Measurements from ENCODE around the gene PTPRD. TPM values are rescaled to one million over a fixed set of nuclear protein-coding genes. Genes with fewer than 3 reads are reported as not detected.

The PTPRD gene
- total RNA-seq, 2 donors from 2014 or later, result 97.4 to 101 TPM

DNA sequence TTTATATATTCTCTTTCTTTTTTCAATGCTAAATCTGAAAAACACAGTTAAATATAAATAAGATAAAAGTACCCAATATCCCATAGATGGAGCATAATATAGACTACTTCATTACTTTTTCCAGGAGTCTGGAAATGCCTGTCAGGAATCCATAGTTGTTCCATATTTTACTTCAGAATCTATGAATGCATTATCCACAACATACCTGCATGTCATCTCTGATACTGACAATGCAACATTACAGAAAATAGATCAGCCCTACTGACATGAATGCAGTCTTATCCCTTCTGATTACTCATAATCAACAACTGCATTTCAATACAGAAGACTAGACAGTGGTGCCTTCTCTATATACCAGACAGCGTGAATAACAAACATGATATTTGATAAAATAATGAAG is 517.6 kb downstream of the PTPRD start:
- no peaks in the 10 kb centered on the region for H3K27me3 ChIP-seq (ENCODE audit: control insufficient read depth, insufficient read depth, low read length, poor library complexity, severe bottlenecking)
- H3K27ac ChIP-seq (ENCODE audit: low read depth, low read length), result no peak overlapping the region
- no peak overlapping the region for H3K4me3 ChIP-seq (ENCODE audit: low read length)
- Mint-ChIP-seq H3K9me3 (peaks cover 3% of the 10 kb centered on the region), H3K4me3 (no peak overlapping the region), H3K4me1 (no peaks in the 10 kb centered on the region), H3K27ac (no peak overlapping the region), H3K36me3 (ENCODE audit: low read depth) (no peaks in the 10 kb centered on the region), H3K27me3 (ENCODE audit: insufficient read depth) (no peaks in the 10 kb centered on the region)
- TF ChIP-seq, protein P1, sequence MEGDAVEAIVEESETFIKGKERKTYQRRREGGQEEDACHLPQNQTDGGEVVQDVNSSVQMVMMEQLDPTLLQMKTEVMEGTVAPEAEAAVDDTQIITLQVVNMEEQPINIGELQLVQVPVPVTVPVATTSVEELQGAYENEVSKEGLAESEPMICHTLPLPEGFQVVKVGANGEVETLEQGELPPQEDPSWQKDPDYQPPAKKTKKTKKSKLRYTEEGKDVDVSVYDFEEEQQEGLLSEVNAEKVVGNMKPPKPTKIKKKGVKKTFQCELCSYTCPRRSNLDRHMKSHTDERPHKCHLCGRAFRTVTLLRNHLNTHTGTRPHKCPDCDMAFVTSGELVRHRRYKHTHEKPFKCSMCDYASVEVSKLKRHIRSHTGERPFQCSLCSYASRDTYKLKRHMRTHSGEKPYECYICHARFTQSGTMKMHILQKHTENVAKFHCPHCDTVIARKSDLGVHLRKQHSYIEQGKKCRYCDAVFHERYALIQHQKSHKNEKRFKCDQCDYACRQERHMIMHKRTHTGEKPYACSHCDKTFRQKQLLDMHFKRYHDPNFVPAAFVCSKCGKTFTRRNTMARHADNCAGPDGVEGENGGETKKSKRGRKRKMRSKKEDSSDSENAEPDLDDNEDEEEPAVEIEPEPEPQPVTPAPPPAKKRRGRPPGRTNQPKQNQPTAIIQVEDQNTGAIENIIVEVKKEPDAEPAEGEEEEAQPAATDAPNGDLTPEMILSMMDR (conservative IDR thresholded peaks at IDR 0.05), result no peak
- no CpG with 5 or more reads among the region's 1 CpG for WGBS, 2 experiments (ENCODE audit: insufficient coverage in 1 of 2, insufficient read length in 1 of 2)
- H3K9me3 ChIP-seq (ENCODE audit: control insufficient read depth, low read length), result no peaks in the 10 kb centered on the region
- no peaks in the 10 kb centered on the region for H3K4me1 ChIP-seq (ENCODE audit: control insufficient read depth, insufficient read depth, low read length)
- H3K9ac ChIP-seq (ENCODE audit: extremely low read depth, low read length, poor library complexity, severe bottlenecking), result no peak overlapping the region
- DNase-seq, result no peak
- H3K36me3 ChIP-seq (ENCODE audit: control insufficient read depth, insufficient read depth, low read length), result no peaks in the 10 kb centered on the region

DNA sequence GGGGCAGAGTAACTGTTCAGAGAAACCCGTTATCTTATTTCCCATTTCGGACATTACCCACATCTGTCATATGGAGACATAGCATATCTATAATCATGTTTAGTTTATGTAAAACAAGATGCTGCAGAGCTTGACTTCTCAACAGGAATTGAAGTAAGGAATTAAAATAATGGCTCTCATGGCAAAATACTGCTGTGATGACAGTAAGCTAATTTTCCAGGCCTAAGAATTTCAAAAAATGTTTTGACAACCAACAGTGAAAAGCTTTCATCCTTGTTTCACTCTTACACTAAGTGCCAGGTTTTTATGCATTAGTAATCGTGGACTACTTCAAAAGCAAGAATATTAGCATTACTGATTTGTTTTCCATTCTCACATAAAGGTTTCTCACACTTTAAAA is 518.2 kb downstream of the PTPRD start:
- Histone ChIP-seq H3K9me3 (ENCODE audit: control insufficient read depth, low read length) (no peaks in the 10 kb centered on the region), H3K4me3 (ENCODE audit: low read length) (no peak overlapping the region), H3K36me3 (ENCODE audit: control insufficient read depth, insufficient read depth, low read length) (no peaks in the 10 kb centered on the region), H3K9ac (ENCODE audit: extremely low read depth, low read length, poor library complexity, severe bottlenecking) (no peak overlapping the region), H3K27me3 (ENCODE audit: control insufficient read depth, insufficient read depth, low read length, poor library complexity, severe bottlenecking) (no peaks in the 10 kb centered on the region), H3K27ac (ENCODE audit: low read depth, low read length) (no peak overlapping the region), H3K4me1 (ENCODE audit: control insufficient read depth, insufficient read depth, low read length) (no peaks in the 10 kb centered on the region)
- no peaks in the 10 kb centered on the region for H3K27me3 Mint-ChIP-seq (ENCODE audit: insufficient read depth)
- no peak for DNase-seq
- no peaks in the 10 kb centered on the region for H3K36me3 Mint-ChIP-seq (ENCODE audit: low read depth)
- WGBS, 2 experiments (ENCODE audit: insufficient coverage in 1 of 2, insufficient read length in 1 of 2), result 86 to 87% methylated on average over 1 to 3 of the region's 3 CpGs
- H3K9me3 Mint-ChIP-seq, result peaks cover 3% of the 10 kb centered on the region
- TF ChIP-seq, protein P1 (conservative IDR thresholded peaks at IDR 0.05), result no peak
- no peak overlapping the region for H3K27ac Mint-ChIP-seq
- no peak overlapping the region for H3K4me3 Mint-ChIP-seq
- H3K4me1 Mint-ChIP-seq, result no peaks in the 10 kb centered on the region

DNA sequence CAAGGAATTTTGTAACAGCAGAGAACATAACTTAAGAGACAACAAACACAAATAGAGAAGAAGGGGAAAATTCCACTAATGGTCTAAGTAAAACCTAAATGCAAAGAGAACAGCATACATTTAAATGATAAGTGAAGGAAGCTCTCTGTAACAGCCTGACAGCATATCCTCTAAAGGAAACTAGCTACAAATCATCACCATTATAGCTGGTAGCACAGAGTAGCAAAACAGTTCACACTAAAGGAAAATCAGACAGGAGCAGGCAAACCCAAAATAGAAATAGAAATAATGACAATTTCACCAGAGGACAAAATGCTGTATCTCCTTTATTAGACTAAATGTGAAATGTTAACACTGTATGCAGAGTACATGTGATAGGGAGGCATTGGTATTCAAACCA is 532.8 kb downstream of the PTPRD start:
- Mint-ChIP-seq H3K27me3 (ENCODE audit: insufficient read depth) (no peaks in the 10 kb centered on the region), H3K36me3 (ENCODE audit: low read depth) (no peaks in the 10 kb centered on the region), H3K4me3 (no peak overlapping the region), H3K27ac (no peak overlapping the region), H3K4me1 (peaks cover 9% of the 10 kb centered on the region), H3K9me3 (no peaks in the 10 kb centered on the region)
- no peak for DNase-seq
- no peak overlapping the region for H3K4me3 ChIP-seq (ENCODE audit: low read length)
- no peak overlapping the region for H3K9ac ChIP-seq (ENCODE audit: extremely low read depth, low read length, poor library complexity, severe bottlenecking)
- no peaks in the 10 kb centered on the region for H3K36me3 ChIP-seq (ENCODE audit: control insufficient read depth, insufficient read depth, low read length)
- H3K27ac ChIP-seq (ENCODE audit: low read depth, low read length), result no peak overlapping the region
- no peaks in the 10 kb centered on the region for H3K4me1 ChIP-seq (ENCODE audit: control insufficient read depth, insufficient read depth, low read length)
- no peaks in the 10 kb centered on the region for H3K27me3 ChIP-seq (ENCODE audit: control insufficient read depth, insufficient read depth, low read length, poor library complexity, severe bottlenecking)
- TF ChIP-seq, protein P1 (conservative IDR thresholded peaks at IDR 0.05), result no peak
- H3K9me3 ChIP-seq (ENCODE audit: control insufficient read depth, low read length), result no peaks in the 10 kb centered on the region

Measured in endodermal cell (in vitro differentiated cells).